Stromal cell of bone marrow (primary cell): ENCODE measurements around the gene SNX7.
A peak's percentile ranks its signal among the peaks of the same experiment; 100 is the strongest.

ENCODE experiments used
- DNase-seq: peaks from one replicate; pipeline ENCODE4 v3.0.0-alpha.2; 2012; ENCODE audit warnings: low read depth

SNX7 gene

GRCh38 chr1:98766255-98766654, 104.7 kb downstream of the SNX7 start:
- DNase-seq = no peak

GRCh38 chr1:98769162-98769561, 107.6 kb downstream of the SNX7 start:
- DNase-seq = no peak

DNA sequence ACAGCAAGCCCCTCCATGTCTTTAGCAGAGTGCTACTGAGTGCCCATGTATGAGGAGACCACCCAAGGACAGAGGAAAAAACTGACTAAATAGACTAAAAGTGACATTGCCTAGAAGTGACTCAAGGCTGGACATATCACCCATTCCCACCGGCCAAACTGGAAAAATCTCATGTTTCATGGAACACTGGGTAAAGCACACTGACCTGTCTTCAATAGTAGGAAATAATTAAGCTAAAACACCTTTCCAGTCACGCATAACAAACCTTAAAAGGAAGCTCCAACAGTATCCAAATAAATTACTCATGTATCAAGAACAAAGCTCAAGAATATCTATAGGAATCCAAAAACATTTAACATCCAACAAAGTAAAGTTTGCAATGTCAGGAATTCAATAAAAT, 120.4 kb downstream of the SNX7 start:
- no peak for DNase-seq

DNA sequence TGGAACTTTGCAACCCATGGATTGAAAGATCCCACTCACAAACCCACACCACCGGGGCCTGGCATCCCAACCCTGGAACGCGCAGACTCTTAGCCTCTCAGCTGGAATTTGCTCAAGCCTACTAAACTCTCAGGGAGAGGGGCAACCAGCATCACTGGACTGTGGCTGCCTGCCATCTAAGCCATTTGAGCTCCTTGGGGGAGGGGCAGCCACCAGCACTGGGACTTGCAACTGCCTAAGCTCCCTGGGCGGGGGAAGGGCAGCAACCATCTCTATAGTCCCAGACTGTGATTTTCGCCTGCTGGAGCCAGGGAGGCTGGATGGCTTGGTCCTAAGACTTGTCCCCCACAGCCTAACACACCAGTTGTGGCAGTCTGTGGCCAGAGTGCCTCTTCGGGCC, 122.3 kb downstream of the SNX7 start:
- DNase-seq = no peak

DNA sequence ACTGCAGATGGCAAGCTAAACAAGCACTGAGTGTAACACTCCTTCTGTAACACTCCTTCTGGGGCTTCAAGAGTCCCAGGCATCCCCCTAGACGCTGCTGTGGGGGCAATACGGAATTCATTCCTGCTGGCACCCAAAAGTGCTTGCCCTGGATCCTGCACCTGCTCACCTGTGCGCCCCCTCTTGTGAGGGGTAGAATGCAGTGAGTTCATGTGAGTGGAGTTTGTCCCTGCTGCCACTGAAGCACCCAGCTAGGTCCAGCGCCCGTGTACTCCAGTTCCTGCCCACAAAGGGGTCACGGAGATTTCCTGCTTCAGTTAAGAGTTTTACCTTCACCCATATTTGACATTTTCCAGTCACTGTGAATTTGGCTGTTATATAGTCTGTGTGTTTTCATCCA, 130.0 kb downstream of the SNX7 start:
- no peak for DNase-seq

GRCh38 chr1:98792123-98792522, 130.6 kb downstream of the SNX7 start:
- peak; percentile 35 for DNase-seq

- no peak for DNase-seq
Observed at GRCh38 chr1:98793136-98793535, 131.6 kb downstream of the SNX7 start.

- peak; percentile 55 for DNase-seq
Observed at GRCh38 chr1:98794196-98794886, 132.8 kb downstream of the SNX7 start.

- DNase-seq = no peak
Observed at GRCh38 chr1:98796049-98796448, 134.5 kb downstream of the SNX7 start.

DNA sequence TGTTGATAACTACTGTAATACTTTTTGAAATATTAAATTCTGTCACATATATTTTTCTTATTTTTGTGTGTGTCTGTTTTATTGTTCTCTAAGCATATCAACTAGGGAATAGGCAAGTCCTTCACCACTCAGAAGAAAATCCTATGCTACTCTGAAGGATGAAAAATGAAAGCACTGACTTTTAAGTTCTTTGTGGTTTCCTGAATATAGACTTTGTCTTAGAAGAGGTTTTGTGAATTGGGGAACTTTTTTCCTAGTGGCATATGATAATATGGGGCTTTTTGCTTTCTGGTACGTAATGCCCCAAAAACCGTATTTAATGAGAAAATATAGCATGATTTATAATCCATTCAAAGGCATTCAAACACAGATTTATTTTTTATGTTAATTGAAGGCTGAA, 136.0 kb downstream of the SNX7 start:
- DNase-seq = no peak
